GM19468 (cell line): ENCODE measurements around the gene LPP.
A peak's percentile ranks its signal among the peaks of the same experiment; 100 is the strongest.

Experiments
- ATAC-seq: cut with Tn5 transposase; IDR thresholded peaks from one replicate; pipeline ENCODE4 v1.9.1; 2021; ENCODE audit warnings: mild to moderate bottlenecking, moderate library complexity, moderate number of reproducible peaks; ENCODE audit not compliant: unreplicated experiment; ENCODE audit errors: extremely low read depth

The LPP gene

GRCh38 chr3:188378786-188379185 lies 224.8 kb downstream of the LPP start:
- ATAC-seq = no peak

GRCh38 chr3:188380252-188380651 lies 226.3 kb downstream of the LPP start:
- no peak for ATAC-seq

GRCh38 chr3:188380722-188381121 lies 226.8 kb downstream of the LPP start:
- no peak for ATAC-seq

- ATAC-seq = no peak
Measured at GRCh38 chr3:188383748-188384147, 229.8 kb downstream of the LPP start.

GRCh38 chr3:188385295-188385694 lies 231.3 kb downstream of the LPP start:
- ATAC-seq = no peak

GRCh38 chr3:188389711-188390342 lies 235.9 kb downstream of the LPP start:
- peak; percentile 72 for ATAC-seq

- no peak for ATAC-seq
Measured at GRCh38 chr3:188390343-188390718, 236.4 kb downstream of the LPP start.

GRCh38 chr3:188390775-188391443 lies 237.0 kb downstream of the LPP start:
- ATAC-seq = no peak

- ATAC-seq = no peak
Measured at GRCh38 chr3:188391592-188391991, 237.6 kb downstream of the LPP start.

- no peak for ATAC-seq
Measured at GRCh38 chr3:188392076-188392475, 238.1 kb downstream of the LPP start.

- no peak for ATAC-seq
Measured at GRCh38 chr3:188394623-188395022, 240.7 kb downstream of the LPP start.

- no peak for ATAC-seq
Measured at GRCh38 chr3:188396251-188396650, 242.3 kb downstream of the LPP start.

- ATAC-seq = no peak
Measured at GRCh38 chr3:188396900-188397299, 242.9 kb downstream of the LPP start.

- ATAC-seq = no peak
Measured at GRCh38 chr3:188397766-188398705, 244.1 kb downstream of the LPP start.

GRCh38 chr3:188400494-188401243 lies 246.7 kb downstream of the LPP start:
- ATAC-seq = peak; percentile 96

GRCh38 chr3:188401244-188401993 lies 247.5 kb downstream of the LPP start:
- no peak for ATAC-seq

GRCh38 chr3:188402229-188402628 lies 248.3 kb downstream of the LPP start:
- no peak for ATAC-seq

- ATAC-seq = no peak
Measured at GRCh38 chr3:188403404-188403803, 249.4 kb downstream of the LPP start.

GRCh38 chr3:188404124-188404523 lies 250.2 kb downstream of the LPP start:
- ATAC-seq = no peak

GRCh38 chr3:188404701-188405100 lies 250.7 kb downstream of the LPP start:
- ATAC-seq = no peak
